ENCODE data around the gene OLFM4.

Gene OLFM4

DNA sequence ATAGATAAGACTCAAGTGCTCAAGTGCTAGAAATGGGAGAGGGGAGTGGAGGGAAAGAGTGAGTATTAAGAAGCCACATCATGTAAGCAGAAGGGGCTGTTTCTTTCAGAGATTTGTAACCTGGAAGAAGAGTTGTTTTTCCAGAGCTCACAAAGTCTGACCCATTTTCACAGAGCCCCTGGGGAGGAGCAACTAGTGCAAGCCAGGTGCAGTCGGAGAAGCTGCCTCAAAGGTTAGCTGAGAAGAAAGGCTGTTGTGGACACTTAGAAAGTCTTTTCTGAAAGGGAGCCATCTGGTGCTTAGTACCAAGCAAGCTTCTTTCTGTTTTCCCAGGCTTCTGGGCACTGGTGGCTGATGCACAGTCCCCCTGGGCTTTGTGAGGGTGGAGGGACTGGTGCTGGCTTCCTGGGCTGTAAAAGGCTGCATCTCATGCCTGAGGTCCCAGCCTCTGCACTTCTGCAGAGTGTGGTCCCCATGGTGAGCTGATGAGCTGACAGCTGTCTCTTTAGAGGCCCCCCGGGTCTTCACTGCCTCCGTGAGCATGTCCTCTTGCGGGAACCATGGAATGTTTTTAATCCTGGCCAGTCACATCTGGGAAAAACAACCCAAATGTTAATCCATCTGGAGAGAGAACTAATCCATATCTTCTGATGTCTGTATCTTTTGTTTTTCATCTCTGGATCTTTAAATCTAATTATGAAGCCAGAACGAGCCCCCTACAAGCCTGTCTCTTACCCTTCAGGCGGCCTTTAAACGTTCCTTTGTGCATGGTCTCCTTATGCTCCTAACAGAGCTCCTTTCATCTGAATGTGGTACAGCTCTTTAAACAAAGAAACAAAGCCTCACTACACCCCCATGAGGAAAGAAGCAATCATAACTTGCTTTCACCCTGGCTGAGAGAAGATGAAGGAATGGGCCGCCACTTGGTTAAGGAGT, 40.2 kb downstream of the OLFM4 start:
- no peak for DNase-seq (ENCODE audit: low read depth)

GRCh38 chr13:53069800-53070199, 41.2 kb downstream of the OLFM4 start:
- no peak for DNase-seq (ENCODE audit: low read depth)

GRCh38 chr13:53073711-53074110, 45.1 kb downstream of the OLFM4 start:
- no peak for DNase-seq (ENCODE audit: low read depth)

- DNase-seq (ENCODE audit: low read depth): no peak
Measured at GRCh38 chr13:53074114-53074513, 45.5 kb downstream of the OLFM4 start.

- DNase-seq (ENCODE audit: low read depth): no peak
Measured at GRCh38 chr13:53075356-53076041, 46.9 kb downstream of the OLFM4 start.

- no peak for DNase-seq (ENCODE audit: low read depth)
Measured at GRCh38 chr13:53079691-53080090, 51.1 kb downstream of the OLFM4 start.

DNA sequence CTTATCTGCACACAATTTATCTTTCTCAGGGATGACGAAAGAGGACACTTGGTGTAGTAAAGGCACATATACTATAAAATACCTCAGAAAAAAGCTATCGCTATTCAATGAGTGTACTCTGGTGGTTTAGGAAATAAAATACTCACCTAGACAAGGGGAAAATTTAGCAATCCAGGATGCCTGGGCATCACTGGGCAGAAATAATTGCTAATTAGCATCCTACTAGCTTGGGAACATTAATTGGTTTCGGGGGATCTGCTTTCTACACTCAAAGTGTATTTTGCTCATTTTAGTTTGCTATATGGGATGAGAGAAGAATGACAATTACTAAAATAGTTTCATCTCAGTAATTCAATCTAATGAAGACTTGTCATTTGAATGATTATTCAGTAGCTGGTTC, 60.3 kb downstream of the OLFM4 start:
- DNase-seq (ENCODE audit: low read depth): no peak

- DNase-seq (ENCODE audit: low read depth): no peak
Measured at GRCh38 chr13:53089951-53090350, 61.3 kb downstream of the OLFM4 start.

- DNase-seq (ENCODE audit: low read depth): no peak
Measured at GRCh38 chr13:53090461-53090860, 61.8 kb downstream of the OLFM4 start.

DNA sequence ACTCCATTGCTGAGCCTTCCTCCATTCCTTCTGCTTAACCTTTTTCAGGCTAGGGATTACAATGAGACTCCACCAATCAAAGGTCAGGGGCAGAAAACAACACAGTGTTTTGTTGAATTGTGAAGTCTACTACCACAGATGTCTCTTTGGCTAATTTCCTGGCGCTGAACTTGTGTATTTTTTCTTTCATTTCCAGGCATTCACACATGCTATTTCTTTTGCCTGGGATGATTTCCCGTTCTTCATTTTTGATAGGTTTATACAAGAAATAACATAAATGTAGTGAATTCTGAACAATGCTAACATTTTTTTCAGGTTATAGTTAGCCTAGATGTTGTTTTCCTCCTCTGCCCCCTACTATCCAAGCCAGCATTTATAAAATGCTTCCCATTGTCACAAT, 64.3 kb downstream of the OLFM4 start:
- DNase-seq (ENCODE audit: low read depth): no peak

DNA sequence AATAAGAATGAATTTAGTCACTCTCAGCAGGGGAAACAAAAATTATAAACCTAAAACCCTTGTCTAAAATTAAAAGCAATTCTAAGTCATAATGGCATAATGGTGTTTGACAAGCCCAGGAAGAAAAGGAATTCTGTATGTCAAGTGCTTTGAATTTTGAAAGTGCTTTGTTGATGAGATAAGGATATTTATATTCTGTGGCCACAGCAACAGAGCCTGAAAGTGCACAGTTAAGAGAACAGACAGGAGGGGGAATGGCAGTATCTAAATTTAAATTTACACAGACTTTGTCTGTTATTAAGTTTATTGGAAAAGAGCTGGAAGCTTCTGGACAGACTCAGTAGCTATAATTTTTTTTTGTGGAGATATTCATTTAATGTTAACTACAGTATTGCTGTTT, 69.8 kb downstream of the OLFM4 start:
- DNase-seq (ENCODE audit: low read depth): no peak

DNA sequence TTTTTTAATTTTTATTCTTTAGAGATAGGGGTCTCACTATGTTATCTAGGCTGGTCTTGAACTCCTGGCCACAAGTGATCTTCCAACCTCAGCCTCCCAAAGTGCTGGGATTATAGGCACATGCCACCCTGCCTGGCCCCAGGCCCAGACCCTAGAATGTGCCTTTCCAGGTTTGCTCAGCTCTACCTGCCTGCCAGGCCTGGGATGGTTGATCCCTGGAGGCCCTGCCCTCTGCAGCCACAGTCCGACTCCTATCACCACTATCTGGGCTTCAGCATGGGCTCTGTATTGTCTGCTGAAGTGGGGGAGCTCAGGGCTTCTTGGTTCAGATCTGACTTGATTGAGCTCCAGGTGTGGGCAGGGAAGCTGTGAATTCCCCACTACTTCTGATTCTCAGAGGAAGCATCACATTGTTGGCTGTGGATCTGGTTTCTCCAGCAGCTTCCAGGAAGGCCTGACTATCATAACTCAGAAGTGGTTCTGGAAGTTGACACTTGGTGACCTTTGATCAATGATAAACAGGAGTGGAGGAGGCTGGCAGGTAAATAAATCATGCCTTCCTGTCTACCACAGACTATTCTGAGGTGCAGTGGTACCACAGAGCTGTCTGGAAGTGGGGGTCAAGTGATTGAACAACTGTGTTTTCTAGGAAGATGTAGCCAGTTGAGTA, 71.9 kb downstream of the OLFM4 start:
- no peak for DNase-seq (ENCODE audit: low read depth)
